RWPE1 (cell line): ENCODE measurements around the gene CUL5.
"Not testable (repeated sequence)": the region's sequence is repeated elsewhere in the genome, so short reads cannot be mapped to it uniquely, and the experiment has no call there.

Experiments
- CTCF ChIA-PET: fragments of 350-600 bp; sonication (Branson Sonifier 250); formaldehyde crosslinking; extraction: SDS; loops from one replicate; lab custom pipeline; 2021; lab: Yijun Ruan, JAX
- POLR2A ChIA-PET: fragments of 400-600 bp; formaldehyde crosslinking; extraction: SDS; loops from one replicate; lab custom pipeline; 2020; ENCODE audit warnings: antibody characterized with exemption; ENCODE audit not compliant: low non-redundant PET; lab: Yijun Ruan, JAX
- DNase-seq: peaks from one replicate; pipeline ENCODE4 v3.0.0; 2012; ENCODE audit warnings: low spot score
- H3K27ac ChIP-seq: fragments of 450-650 bp; 2 replicates; pipeline ENCODE4 v1.5.1; 2017
- TF ChIP-seq, protein P1 (sequence below): fragments of 450-650 bp; conservative IDR thresholded peaks from 2 replicates; pipeline ENCODE4 v1.5.1; 2017; ENCODE audit warnings: low read depth, mild to moderate bottlenecking

CUL5 gene

GRCh38 chr11:108131993-108132392 lies 123.3 kb downstream of the CUL5 start:
- ChIA-PET POLR2A (no interaction called here), CTCF (interaction anchor here (0.5 to 0.6 kb wide), 2 partner anchors 1425 to 1996 kb away, joined by 3 to 4 read pairs; no protein-coding TSS in a partner anchor)
- TF ChIP-seq, protein P1, sequence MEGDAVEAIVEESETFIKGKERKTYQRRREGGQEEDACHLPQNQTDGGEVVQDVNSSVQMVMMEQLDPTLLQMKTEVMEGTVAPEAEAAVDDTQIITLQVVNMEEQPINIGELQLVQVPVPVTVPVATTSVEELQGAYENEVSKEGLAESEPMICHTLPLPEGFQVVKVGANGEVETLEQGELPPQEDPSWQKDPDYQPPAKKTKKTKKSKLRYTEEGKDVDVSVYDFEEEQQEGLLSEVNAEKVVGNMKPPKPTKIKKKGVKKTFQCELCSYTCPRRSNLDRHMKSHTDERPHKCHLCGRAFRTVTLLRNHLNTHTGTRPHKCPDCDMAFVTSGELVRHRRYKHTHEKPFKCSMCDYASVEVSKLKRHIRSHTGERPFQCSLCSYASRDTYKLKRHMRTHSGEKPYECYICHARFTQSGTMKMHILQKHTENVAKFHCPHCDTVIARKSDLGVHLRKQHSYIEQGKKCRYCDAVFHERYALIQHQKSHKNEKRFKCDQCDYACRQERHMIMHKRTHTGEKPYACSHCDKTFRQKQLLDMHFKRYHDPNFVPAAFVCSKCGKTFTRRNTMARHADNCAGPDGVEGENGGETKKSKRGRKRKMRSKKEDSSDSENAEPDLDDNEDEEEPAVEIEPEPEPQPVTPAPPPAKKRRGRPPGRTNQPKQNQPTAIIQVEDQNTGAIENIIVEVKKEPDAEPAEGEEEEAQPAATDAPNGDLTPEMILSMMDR, result no peak
- no peak overlapping the region for H3K27ac ChIP-seq
- no peak for DNase-seq

DNA sequence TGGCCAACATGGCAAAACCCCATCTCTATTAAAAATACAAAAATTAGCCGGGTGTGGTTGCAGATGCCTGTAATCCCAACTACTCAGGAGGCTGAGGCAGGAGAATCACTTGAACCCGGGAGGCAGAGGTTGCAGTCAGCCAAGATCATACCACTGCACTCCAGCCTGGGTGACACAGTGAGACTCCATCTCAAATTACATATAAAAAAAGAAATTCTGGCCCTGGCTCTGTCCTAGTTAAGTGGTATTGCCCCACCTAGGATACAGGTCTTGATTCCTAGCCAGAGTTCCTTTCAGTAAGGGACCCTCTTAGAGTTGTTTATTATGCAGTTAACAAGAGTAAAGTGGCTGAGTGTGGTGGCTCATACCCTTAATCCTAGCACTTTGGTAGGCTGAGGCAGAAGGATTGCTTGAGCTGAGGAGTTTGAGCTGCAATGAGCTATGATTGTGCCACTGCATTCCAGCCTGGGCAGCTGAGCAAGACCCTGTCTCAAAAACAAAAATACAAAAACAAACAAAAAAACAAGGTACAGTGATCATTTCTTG lies 124.4 kb downstream of the CUL5 start:
- POLR2A ChIA-PET, CTCF ChIA-PET, DNase-seq, H3K27ac ChIP-seq: not testable (repeated sequence)

GRCh38 chr11:108135845-108136544 lies 127.3 kb downstream of the CUL5 start:
- H3K27ac ChIP-seq, result 0 out of 2 replicates have a peak overlapping the region, but pooled peaks have one; percentile 28
- CTCF ChIA-PET, result interaction anchor here (0.6 to 0.7 kb wide), 2 partner anchors 18 to 1956 kb away, joined by 3 to 5 read pairs; no protein-coding TSS in a partner anchor
- TF ChIP-seq, protein P1, result peak; percentile 23
- POLR2A ChIA-PET, result no interaction called here
- no peak for DNase-seq

DNA sequence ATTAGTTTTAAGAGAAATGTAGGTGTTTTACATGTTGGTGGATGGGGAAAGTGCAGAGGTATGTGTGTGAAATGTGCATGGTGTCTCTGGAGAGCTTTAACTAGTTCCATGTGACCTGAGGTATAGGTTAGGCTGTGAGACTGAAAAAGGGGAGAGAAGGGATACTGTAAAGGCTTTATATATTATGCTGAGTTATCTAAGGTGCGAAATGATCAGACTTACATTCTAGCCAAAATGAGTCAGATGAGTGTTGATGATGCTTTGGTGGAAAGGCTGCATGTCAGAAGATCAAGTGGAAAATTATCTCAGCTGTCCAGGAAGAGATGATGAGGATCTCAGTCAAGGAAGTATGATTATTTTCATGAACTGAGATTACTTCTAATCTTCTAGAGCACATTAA lies 128.5 kb downstream of the CUL5 start:
- POLR2A ChIA-PET, result no interaction called here
- no peak overlapping the region for H3K27ac ChIP-seq
- DNase-seq, result no peak
- CTCF ChIA-PET, result interaction anchor here (0.7 kb wide), 1 partner anchor 26 kb away, joined by 3 read pairs; no protein-coding TSS in a partner anchor
- TF ChIP-seq, protein P1, result no peak

- no peak overlapping the region for H3K27ac ChIP-seq
- ChIA-PET POLR2A (no interaction called here), CTCF (no interaction called here)
- TF ChIP-seq, protein P1, result no peak
- DNase-seq, result no peak
Measured at GRCh38 chr11:108142304-108142703, 133.6 kb downstream of the CUL5 start.

DNA sequence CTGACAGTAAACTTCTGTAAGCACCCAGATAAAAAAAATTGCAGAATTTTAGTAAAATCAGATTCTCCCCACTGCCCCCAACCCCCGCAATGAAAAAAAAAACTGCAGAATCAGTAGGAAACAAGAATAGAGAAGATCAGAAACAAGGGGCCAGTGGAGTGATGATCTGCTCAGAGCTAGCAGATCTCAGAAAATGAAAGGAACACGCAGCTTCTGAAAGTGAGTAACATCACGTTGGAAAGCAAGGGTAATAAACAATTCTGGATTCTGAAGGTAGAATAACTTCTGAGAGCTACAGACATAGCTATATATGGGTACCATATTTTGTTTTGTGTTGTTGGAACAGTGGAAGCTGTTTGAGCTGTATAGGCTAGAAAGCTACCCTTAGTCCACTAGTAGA lies 135.9 kb downstream of the CUL5 start:
- H3K27ac ChIP-seq, result no peak overlapping the region
- CTCF ChIA-PET, result no interaction called here
- no peak for DNase-seq
- TF ChIP-seq, protein P1, result no peak
- POLR2A ChIA-PET, result no interaction called here

GRCh38 chr11:108147150-108147549 lies 138.5 kb downstream of the CUL5 start:
- CTCF ChIA-PET, result interaction anchor here (1.1 kb wide), 1 partner anchor 36 kb away, joined by 3 read pairs; no protein-coding TSS in a partner anchor
- no peak overlapping the region for H3K27ac ChIP-seq
- DNase-seq, result no peak
- POLR2A ChIA-PET, result no interaction called here
- TF ChIP-seq, protein P1, result no peak
